Progenitor cell of endocrine pancreas (in vitro differentiated cells): Measurements from ENCODE around the gene TRPM8. TPM values are rescaled to one million over a fixed set of nuclear protein-coding genes. Genes with fewer than 3 reads are reported as not detected.

Experiments
- DNase-seq: peaks from one replicate; pipeline ENCODE4 v3.0.0; 2021; ENCODE audit warnings: low spot score; ENCODE audit not compliant: unreplicated experiment
- H3K27ac Mint-ChIP-seq: 2 replicates; pipeline ENCODE4 v1.8.0; 2021; ENCODE audit warnings: mild to moderate bottlenecking, moderate library complexity, mixed read lengths
- H3K27me3 Mint-ChIP-seq: 2 replicates; pipeline ENCODE4 v1.8.0; 2021; ENCODE audit warnings: mixed read lengths
- H3K36me3 Mint-ChIP-seq: 2 replicates; pipeline ENCODE4 v1.8.0; 2022; ENCODE audit warnings: mixed read lengths; ENCODE audit not compliant: insufficient read depth
- H3K4me1 Mint-ChIP-seq: 2 replicates; pipeline ENCODE4 v1.8.0; 2021; ENCODE audit warnings: low read depth, mixed read lengths
- H3K4me3 Mint-ChIP-seq: 2 replicates; pipeline ENCODE4 v1.8.0; 2021; ENCODE audit warnings: low read depth, mild to moderate bottlenecking, moderate library complexity, mixed read lengths
- H3K9me3 Mint-ChIP-seq: 2 replicates; pipeline ENCODE4 v1.8.0; 2021; ENCODE audit warnings: low read depth, mixed read lengths
- total RNA-seq: library from RNA; stranded (reverse); gene quantifications from 2 replicates; pipeline ENCODE4 v1.2.1, GENCODE V29; 2021
- TF ChIP-seq, protein P1 (sequence below): fragments of 200-600 bp; sonication (generic); IDR thresholded peaks from one replicate; pipeline ENCODE4 v1.5.0; 2021; ENCODE audit warnings: antibody characterized with exemption, mild to moderate bottlenecking; ENCODE audit not compliant: unreplicated experiment

The TRPM8 gene
- total RNA-seq, 1 donor from 2014 or later = not detected

GRCh38 chr2:233925402-233925801 is 8.2 kb downstream of the TRPM8 start:
- no peak overlapping the region for H3K4me3 Mint-ChIP-seq
- no peaks in the 10 kb centered on the region for H3K36me3 Mint-ChIP-seq
- DNase-seq = no peak
- H3K4me1 Mint-ChIP-seq = no peaks in the 10 kb centered on the region
- H3K27ac Mint-ChIP-seq = no peak overlapping the region
- H3K9me3 Mint-ChIP-seq = no peaks in the 10 kb centered on the region
- TF ChIP-seq, protein P1, sequence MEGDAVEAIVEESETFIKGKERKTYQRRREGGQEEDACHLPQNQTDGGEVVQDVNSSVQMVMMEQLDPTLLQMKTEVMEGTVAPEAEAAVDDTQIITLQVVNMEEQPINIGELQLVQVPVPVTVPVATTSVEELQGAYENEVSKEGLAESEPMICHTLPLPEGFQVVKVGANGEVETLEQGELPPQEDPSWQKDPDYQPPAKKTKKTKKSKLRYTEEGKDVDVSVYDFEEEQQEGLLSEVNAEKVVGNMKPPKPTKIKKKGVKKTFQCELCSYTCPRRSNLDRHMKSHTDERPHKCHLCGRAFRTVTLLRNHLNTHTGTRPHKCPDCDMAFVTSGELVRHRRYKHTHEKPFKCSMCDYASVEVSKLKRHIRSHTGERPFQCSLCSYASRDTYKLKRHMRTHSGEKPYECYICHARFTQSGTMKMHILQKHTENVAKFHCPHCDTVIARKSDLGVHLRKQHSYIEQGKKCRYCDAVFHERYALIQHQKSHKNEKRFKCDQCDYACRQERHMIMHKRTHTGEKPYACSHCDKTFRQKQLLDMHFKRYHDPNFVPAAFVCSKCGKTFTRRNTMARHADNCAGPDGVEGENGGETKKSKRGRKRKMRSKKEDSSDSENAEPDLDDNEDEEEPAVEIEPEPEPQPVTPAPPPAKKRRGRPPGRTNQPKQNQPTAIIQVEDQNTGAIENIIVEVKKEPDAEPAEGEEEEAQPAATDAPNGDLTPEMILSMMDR = no peak
- peaks cover 46% of the 10 kb centered on the region for H3K27me3 Mint-ChIP-seq

- Mint-ChIP-seq H3K27me3 (peaks cover 53% of the 10 kb centered on the region), H3K36me3 (no peaks in the 10 kb centered on the region), H3K9me3 (no peaks in the 10 kb centered on the region), H3K4me3 (no peak overlapping the region), H3K4me1 (no peaks in the 10 kb centered on the region), H3K27ac (no peak overlapping the region)
- TF ChIP-seq, protein P1 = no peak
- DNase-seq = no peak
Measured at GRCh38 chr2:233926806-233927205, 9.6 kb downstream of the TRPM8 start.

GRCh38 chr2:233928594-233929351 is 11.6 kb downstream of the TRPM8 start:
- Mint-ChIP-seq H3K27me3 (peaks cover 57% of the 10 kb centered on the region), H3K27ac (no peak overlapping the region), H3K9me3 (no peaks in the 10 kb centered on the region), H3K36me3 (no peaks in the 10 kb centered on the region), H3K4me1 (no peaks in the 10 kb centered on the region), H3K4me3 (no peak overlapping the region)
- TF ChIP-seq, protein P1 = peak; percentile 74
- DNase-seq = no peak

GRCh38 chr2:233929352-233930022 is 12.3 kb downstream of the TRPM8 start:
- Mint-ChIP-seq H3K9me3 (no peaks in the 10 kb centered on the region), H3K4me1 (no peaks in the 10 kb centered on the region), H3K4me3 (no peak overlapping the region), H3K27ac (no peak overlapping the region), H3K27me3 (peaks cover 52% of the 10 kb centered on the region), H3K36me3 (no peaks in the 10 kb centered on the region)
- DNase-seq = no peak
- TF ChIP-seq, protein P1 = no peak

DNA sequence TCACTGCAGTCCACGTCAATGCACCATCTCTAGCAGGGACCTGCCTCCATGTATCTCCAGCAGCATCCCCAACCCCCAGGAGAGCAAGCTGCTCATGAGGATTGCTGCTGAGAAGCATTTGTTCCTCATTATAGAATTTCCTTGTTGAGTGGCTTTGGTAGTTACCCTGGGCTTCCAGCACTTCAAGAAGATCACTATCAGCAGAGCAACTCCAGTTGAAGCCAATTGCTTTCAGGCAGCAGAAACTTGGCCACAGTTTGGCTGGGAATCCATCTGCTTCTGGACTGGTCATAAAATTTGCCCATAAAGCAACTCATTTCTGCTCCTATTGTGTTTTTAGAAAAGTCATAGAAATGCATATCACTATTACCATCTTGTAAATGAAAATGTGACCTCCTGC is 17.4 kb downstream of the TRPM8 start:
- TF ChIP-seq, protein P1 = no peak
- no peak for DNase-seq
- H3K27ac Mint-ChIP-seq = no peak overlapping the region
- H3K36me3 Mint-ChIP-seq = no peaks in the 10 kb centered on the region
- peaks cover 8% of the 10 kb centered on the region for H3K4me1 Mint-ChIP-seq
- peaks cover 31% of the 10 kb centered on the region for H3K27me3 Mint-ChIP-seq
- H3K9me3 Mint-ChIP-seq = no peaks in the 10 kb centered on the region
- no peak overlapping the region for H3K4me3 Mint-ChIP-seq
